Smooth muscle cell (in vitro differentiated cells): Measurements from ENCODE around the gene AP3D1. TPM values are rescaled to one million over a fixed set of nuclear protein-coding genes. Genes with fewer than 3 reads are reported as not detected.

Experiments used
- DNase-seq: peaks from one replicate; lab custom pipeline; 2025; ENCODE audit not compliant: unreplicated experiment; lab: John Stamatoyannopoulos, UW
- H2AFZ ChIP-seq: fragments of 200-600 bp; sonication (generic); 2 replicates; pipeline ENCODE4 v1.6.0; 2016; ENCODE audit warnings: antibody characterized with exemption, low read depth, mild to moderate bottlenecking
- H3F3A ChIP-seq: fragments of 200-600 bp; sonication (generic); 2 replicates; pipeline ENCODE4 v1.6.0; 2017; ENCODE audit warnings: antibody characterized with exemption, low read depth
- H3K27ac ChIP-seq: fragments of 200-600 bp; sonication (generic); 2 replicates; pipeline ENCODE4 v1.5.1; 2016; ENCODE audit warnings: low read depth, mild to moderate bottlenecking
- H3K27me3 ChIP-seq: fragments of 200-600 bp; sonication (generic); 2 replicates; pipeline ENCODE4 v1.6.1; 2016; ENCODE audit warnings: low read depth, mild to moderate bottlenecking
- H3K36me3 ChIP-seq: fragments of 200-600 bp; sonication (generic); 2 replicates; pipeline ENCODE4 v1.5.1; 2016; ENCODE audit warnings: low read depth
- H3K4me1 ChIP-seq: fragments of 200-600 bp; sonication (generic); 2 replicates; pipeline ENCODE4 v1.5.1; 2016; ENCODE audit warnings: low read depth
- H3K4me2 ChIP-seq: fragments of 200-600 bp; sonication (generic); 2 replicates; pipeline ENCODE4 v1.6.0; 2016; ENCODE audit warnings: mild to moderate bottlenecking
- H3K4me3 ChIP-seq: fragments of 200-600 bp; sonication (generic); 2 replicates; pipeline ENCODE4 v1.5.1; 2016; ENCODE audit warnings: mild to moderate bottlenecking
- H3K79me2 ChIP-seq: fragments of 200-600 bp; sonication (generic); 2 replicates; pipeline ENCODE4 v1.6.0; 2016; ENCODE audit warnings: low read depth, mild to moderate bottlenecking
- H3K9ac ChIP-seq: fragments of 200-600 bp; sonication (generic); 2 replicates; pipeline ENCODE4 v1.6.0; 2016; ENCODE audit warnings: low read depth
- H3K9me3 ChIP-seq: fragments of 200-600 bp; sonication (generic); replicated peaks from 2 replicates; pipeline ENCODE4 v1.5.1; 2016; ENCODE audit warnings: low read depth
- H4K20me1 ChIP-seq: fragments of 200-600 bp; sonication (generic); 2 replicates; pipeline ENCODE4 v1.6.0; 2016; ENCODE audit warnings: low read depth
- WGBS: methylation state at CpG from one replicate; pipeline ENCODE4 v1.1.7; 2016; ENCODE audit warnings: low lambda C conversion rate; 5-methylcytosine and 5-hydroxymethylcytosine counted together
- polyA plus RNA-seq: library from polyadenylated mRNA; unstranded; fragments of >200 nt; fragmentation: Nextera tagmentation; extraction: Ambion mirVana; gene quantifications from 2 replicates; pipeline ENCODE4 v1.2.1, GENCODE V29; 2016
- total RNA-seq: library from RNA; depleted of rRNA; stranded (reverse); fragments of >200 nt; gene quantifications from 2 replicates; pipeline ENCODE4 v1.2.3, GENCODE V29; 2014
- TF ChIP-seq, protein P1 (sequence below): fragments of 200-600 bp; sonication (generic); IDR thresholded peaks from 2 replicates; pipeline ENCODE4 v1.5.1; 2017; ENCODE audit warnings: borderline replicate concordance, mild to moderate bottlenecking, antibody characterized with exemption; ENCODE audit not compliant: insufficient read depth, poor library complexity, severe bottlenecking

The AP3D1 gene
- total and polyA plus RNA-seq, 2 experiments from 2014 or later, result 66.2 to 81.0 TPM

DNA sequence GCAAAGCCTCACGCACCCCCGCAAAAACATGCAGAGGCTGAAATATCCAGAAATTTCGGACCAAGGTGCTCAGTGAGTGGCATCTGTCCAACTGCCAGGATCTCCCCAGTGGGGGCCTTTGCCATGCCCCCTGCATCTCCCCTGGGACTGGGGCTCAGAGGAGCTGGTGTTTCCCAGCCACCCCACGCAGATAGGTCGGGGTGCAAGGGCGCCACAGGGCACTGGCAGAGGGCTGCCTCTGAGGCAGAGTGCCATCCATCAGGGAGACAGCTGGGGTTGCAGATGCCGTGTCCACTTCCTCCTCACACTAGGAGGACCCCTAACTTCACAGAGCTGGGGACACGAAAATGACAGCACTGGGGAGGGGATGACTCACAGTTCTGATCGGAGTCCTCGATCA, 28.4 kb downstream of the AP3D1 start:
- H3K27me3 ChIP-seq, result no peaks in the 10 kb centered on the region
- H3K27ac ChIP-seq, result no peak overlapping the region
- DNase-seq, result no peak
- H4K20me1 ChIP-seq, result peaks cover 90% of the 10 kb centered on the region
- no peak overlapping the region for H3K9ac ChIP-seq
- H3K4me2 ChIP-seq, result no peak overlapping the region
- no peak overlapping the region for H3K4me3 ChIP-seq
- no peaks in the 10 kb centered on the region for H3K36me3 ChIP-seq
- H3K79me2 ChIP-seq, result peaks cover 6% of the 10 kb centered on the region
- H3F3A ChIP-seq, result no peaks in the 10 kb centered on the region
- no peaks in the 10 kb centered on the region for H3K9me3 ChIP-seq
- TF ChIP-seq, protein P1, sequence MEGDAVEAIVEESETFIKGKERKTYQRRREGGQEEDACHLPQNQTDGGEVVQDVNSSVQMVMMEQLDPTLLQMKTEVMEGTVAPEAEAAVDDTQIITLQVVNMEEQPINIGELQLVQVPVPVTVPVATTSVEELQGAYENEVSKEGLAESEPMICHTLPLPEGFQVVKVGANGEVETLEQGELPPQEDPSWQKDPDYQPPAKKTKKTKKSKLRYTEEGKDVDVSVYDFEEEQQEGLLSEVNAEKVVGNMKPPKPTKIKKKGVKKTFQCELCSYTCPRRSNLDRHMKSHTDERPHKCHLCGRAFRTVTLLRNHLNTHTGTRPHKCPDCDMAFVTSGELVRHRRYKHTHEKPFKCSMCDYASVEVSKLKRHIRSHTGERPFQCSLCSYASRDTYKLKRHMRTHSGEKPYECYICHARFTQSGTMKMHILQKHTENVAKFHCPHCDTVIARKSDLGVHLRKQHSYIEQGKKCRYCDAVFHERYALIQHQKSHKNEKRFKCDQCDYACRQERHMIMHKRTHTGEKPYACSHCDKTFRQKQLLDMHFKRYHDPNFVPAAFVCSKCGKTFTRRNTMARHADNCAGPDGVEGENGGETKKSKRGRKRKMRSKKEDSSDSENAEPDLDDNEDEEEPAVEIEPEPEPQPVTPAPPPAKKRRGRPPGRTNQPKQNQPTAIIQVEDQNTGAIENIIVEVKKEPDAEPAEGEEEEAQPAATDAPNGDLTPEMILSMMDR, result no peak
- WGBS, result 98% methylated on average over 10 of the region's 10 CpGs
- no peaks in the 10 kb centered on the region for H3K4me1 ChIP-seq
- H2AFZ ChIP-seq, result no peak overlapping the region

- Histone ChIP-seq H3F3A (no peaks in the 10 kb centered on the region), H3K4me1 (no peaks in the 10 kb centered on the region), H3K4me3 (no peak overlapping the region), H3K36me3 (no peaks in the 10 kb centered on the region), H3K79me2 (peaks cover 6% of the 10 kb centered on the region), H3K9ac (no peak overlapping the region), H2AFZ (no peak overlapping the region), H3K4me2 (no peak overlapping the region), H3K27me3 (no peaks in the 10 kb centered on the region), H3K27ac (no peak overlapping the region), H3K9me3 (no peaks in the 10 kb centered on the region), H4K20me1 (peaks cover 90% of the 10 kb centered on the region)
- TF ChIP-seq, protein P1, result no peak
- DNase-seq, result no peak
- WGBS, result 93% methylated on average over 15 of the region's 15 CpGs
Observed at GRCh38 chr19:2122251-2122650, 29.1 kb downstream of the AP3D1 start.

- TF ChIP-seq, protein P1, result no peak
- Histone ChIP-seq H3K9ac (no peak overlapping the region), H3K27ac (no peak overlapping the region), H3K4me2 (no peak overlapping the region), H3K4me1 (no peaks in the 10 kb centered on the region), H4K20me1 (peaks cover 83% of the 10 kb centered on the region), H3K27me3 (no peaks in the 10 kb centered on the region), H3K4me3 (no peak overlapping the region), H3F3A (no peaks in the 10 kb centered on the region), H3K79me2 (peaks cover 6% of the 10 kb centered on the region), H2AFZ (no peak overlapping the region), H3K36me3 (no peaks in the 10 kb centered on the region), H3K9me3 (no peaks in the 10 kb centered on the region)
- no peak for DNase-seq
- 97% methylated on average over 27 of the region's 27 CpGs for WGBS
Observed at GRCh38 chr19:2121416-2122051, 29.8 kb downstream of the AP3D1 start.

DNA sequence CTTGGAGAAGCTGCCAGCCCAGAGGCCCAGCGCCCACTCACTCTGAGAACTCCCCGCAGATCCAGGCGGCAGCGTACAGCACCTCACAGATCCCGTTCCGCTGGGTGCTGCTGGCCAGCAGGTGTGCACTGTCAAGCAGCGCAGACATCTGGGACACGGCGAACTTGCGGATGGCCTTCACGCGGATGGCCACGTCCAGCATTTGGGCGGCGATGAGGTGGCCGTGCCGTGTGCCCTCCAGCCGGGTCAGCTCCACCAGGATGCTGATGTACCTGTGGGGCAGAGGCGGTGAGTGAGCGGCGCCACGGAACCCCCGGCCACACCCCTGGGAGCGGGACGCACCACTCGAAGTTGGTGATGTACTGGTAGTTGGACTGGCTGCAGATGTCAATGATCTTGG, 30.5 kb downstream of the AP3D1 start:
- Histone ChIP-seq H3K4me3 (no peak overlapping the region), H3K27ac (no peak overlapping the region), H3K4me2 (no peak overlapping the region), H3K36me3 (no peaks in the 10 kb centered on the region), H3K9ac (no peak overlapping the region), H4K20me1 (peaks cover 77% of the 10 kb centered on the region), H3K4me1 (no peaks in the 10 kb centered on the region), H3F3A (no peaks in the 10 kb centered on the region), H3K9me3 (no peaks in the 10 kb centered on the region), H3K79me2 (peaks cover 6% of the 10 kb centered on the region), H2AFZ (no peak overlapping the region), H3K27me3 (no peaks in the 10 kb centered on the region)
- no peak for DNase-seq
- 98% methylated on average over 26 of the region's 26 CpGs for WGBS
- TF ChIP-seq, protein P1, result no peak
